Panc1 (cell line): Measurements from ENCODE around the gene MXRA8. TPM values are rescaled to one million over a fixed set of nuclear protein-coding genes. Genes with fewer than 3 reads are reported as not detected.

Experiments used
- ATAC-seq: fragments of 200-7000 bp; cut with Tn5 transposase; 2 replicates; pipeline ENCODE4 v1.9.1; 2020; ENCODE audit warnings: mild to moderate bottlenecking, moderate library complexity
- BruUV-seq: library from RNA; stranded (reverse); fragments of 400-500 nt; replicated peaks from 2 replicates; lab custom pipeline; 2021; lab: Mats Ljungman, UMichigan
- CTCF ChIA-PET: fragments of 300-600 bp; sonication (Branson Sonifier 250); formaldehyde crosslinking; loops from one replicate; lab custom pipeline; 2022; ENCODE audit warnings: antibody characterized with exemption; lab: Charles Lee
- POLR2A ChIA-PET: fragments of 300-600 bp; sonication (Branson Sonifier 250); formaldehyde crosslinking; loops from one replicate; lab custom pipeline; 2022; ENCODE audit warnings: antibody characterized with exemption; lab: Charles Lee
- DNase-seq: peaks from one replicate; pipeline ENCODE4 v3.0.0-alpha.2; 2010; ENCODE audit warnings: low read depth, low spot score
- H3K27ac ChIP-seq: 2 replicates; pipeline ENCODE4 v1.5.1; 2011; ENCODE audit warnings: mild to moderate bottlenecking, low read length, inconsistent platforms
- H3K27me3 ChIP-seq: fragments of 200-500 bp; sonication (Bioruptor generic); 2 replicates; pipeline ENCODE4 v1.6.0; 2014; ENCODE audit warnings: low read length, inconsistent platforms; ENCODE audit not compliant: control insufficient read depth, insufficient read depth
- H3K36me3 ChIP-seq: fragments of 200-500 bp; sonication (Bioruptor generic); 2 replicates; pipeline ENCODE4 v1.5.1; 2014; ENCODE audit warnings: inconsistent platforms, mild to moderate bottlenecking, low read length, moderate library complexity; ENCODE audit not compliant: control insufficient read depth, insufficient read depth
- H3K4me1 ChIP-seq: 2 replicates; pipeline ENCODE4 v1.5.1; 2011; ENCODE audit warnings: inconsistent platforms, mild to moderate bottlenecking, low read length, moderate library complexity; ENCODE audit not compliant: control insufficient read depth, insufficient read depth
- H3K4me3 ChIP-seq, 2 experiments: 2 replicates each; pipeline ENCODE4 v1.5.1; 2011 to 2012; ENCODE audit warnings: low read depth in 2 of 2, low read length in 2 of 2, mild to moderate bottlenecking in 2 of 2, inconsistent platforms in 1 of 2, moderate library complexity in 1 of 2
- H3K9me3 ChIP-seq: fragments of 200-500 bp; sonication (Bioruptor generic); 2 replicates; pipeline ENCODE4 v1.5.1; 2014; ENCODE audit warnings: low read depth, mild to moderate bottlenecking, inconsistent platforms, low read length, moderate library complexity; ENCODE audit not compliant: control insufficient read depth, insufficient read depth
- CTCF ChIP-seq: fragments of 450-650 bp; IDR thresholded peaks from 2 replicates; pipeline ENCODE4 v1.5.1; 2017; ENCODE audit warnings: mild to moderate bottlenecking
- POLR2AphosphoS5 ChIP-seq: IDR thresholded peaks from 2 replicates; pipeline ENCODE4 v1.6.1; 2012; ENCODE audit warnings: mild to moderate bottlenecking, low read depth, low read length, moderate library complexity
- REST ChIP-seq, 2 experiments: IDR thresholded peaks; 2 replicates each; pipeline ENCODE4 v1.6.1; 2011 to 2012; ENCODE audit warnings: low read depth in 2 of 2, control low read depth in 1 of 2, low read length in 1 of 2, mild to moderate bottlenecking in 1 of 2, moderate library complexity in 1 of 2; ENCODE audit not compliant: insufficient read depth in 1 of 2
- SIN3A ChIP-seq: IDR thresholded peaks from 2 replicates; pipeline ENCODE4 v1.6.1; 2012; ENCODE audit warnings: low read depth, mild to moderate bottlenecking, low read length, moderate library complexity, borderline replicate concordance; ENCODE audit not compliant: insufficient read depth
- TCF7L2 ChIP-seq: IDR thresholded peaks from 2 replicates; pipeline ENCODE4 v1.6.1; 2011; ENCODE audit warnings: mild to moderate bottlenecking, low read depth, low read length, inconsistent platforms
- in situ Hi-C: cut with HindIII; loops from 2 replicates; pipeline ENCODE4 v1.10.0; 2016; ENCODE audit warnings: low sequenced_read_pairs, low pct_unique_long_range_greater_than_20kb
- intact Hi-C: fragments of 100-400 bp; cut with micrococcal nuclease; formaldehyde crosslinking; loops from one replicate; pipeline ENCODE4 v1.10.0; 2022; ENCODE audit not compliant: unreplicated experiment
- total RNA-seq: library from RNA; stranded (reverse); gene quantifications from one replicate; pipeline ENCODE4 v1.2.1, GENCODE V29; 2021; ENCODE audit not compliant: unreplicated experiment

MXRA8 gene
- total RNA-seq, 1 experiment from 2014 or later: 96.0 TPM

GRCh38 chr1:1315435-1315954, 42.9 kb downstream of the MXRA8 start:
- no peak overlapping the region for H3K27ac ChIP-seq
- intact Hi-C loops: no loop called here
- CTCF ChIA-PET: no interaction called here

GRCh38 chr1:1314678-1315335, 43.5 kb downstream of the MXRA8 start:
- no peak for TF ChIP-seq CTCF
- no peak for TF ChIP-seq REST (IDR thresholded peaks at IDR 0.05; ENCODE audit: insufficient read depth in 1 of 2, low read depth in 2 of 2, low read length in 1 of 2)
- no peak for TF ChIP-seq POLR2AphosphoS5
- no peak for TF ChIP-seq TCF7L2
- TF ChIP-seq SIN3A: no peak
- intact Hi-C loops: no loop called here
- ChIA-PET CTCF (no interaction called here), POLR2A (no interaction called here)
- Histone ChIP-seq H3K27ac (no peak overlapping the region), H3K4me1 (peaks cover 25% of the 10 kb centered on the region), H3K4me3 (no peak overlapping the region), H3K9me3 (no peaks in the 10 kb centered on the region), H3K36me3 (no peaks in the 10 kb centered on the region; the same call in none of the 2 replicates), H3K27me3 (no peaks in the 10 kb centered on the region)
- in situ Hi-C loops: no loop called here
- ATAC-seq (no peak), DNase-seq (no peak)
- BruUV-seq: no TSS peak

More at GRCh38 chr1:1315435-1315954, 42.9 kb downstream of the MXRA8 start:
- TF ChIP-seq REST (IDR thresholded peaks at IDR 0.05; ENCODE audit: insufficient read depth in 1 of 2, low read depth in 2 of 2, low read length in 1 of 2) (no peak), CTCF (no peak), TCF7L2 (no peak), POLR2AphosphoS5 (0 out of 2 replicates have a peak, but pooled peaks have one; percentile 30)
- H3K4me1 ChIP-seq: peaks cover 21% of the 10 kb centered on the region
- POLR2A ChIA-PET: no interaction called here
- in situ Hi-C loops: no loop called here
- ATAC-seq: no peak
- no peak overlapping the region for H3K4me3 ChIP-seq
- no TSS peak for BruUV-seq
- H3K9me3 ChIP-seq: no peaks in the 10 kb centered on the region
- H3K27me3 ChIP-seq: no peaks in the 10 kb centered on the region
- DNase-seq: no peak
- no peaks in the 10 kb centered on the region; the same call in none of the 2 replicates for H3K36me3 ChIP-seq
